ENCODE data around the gene GRIFIN.
A peak's percentile ranks its signal among the peaks of the same experiment; 100 is the strongest.

DNA sequence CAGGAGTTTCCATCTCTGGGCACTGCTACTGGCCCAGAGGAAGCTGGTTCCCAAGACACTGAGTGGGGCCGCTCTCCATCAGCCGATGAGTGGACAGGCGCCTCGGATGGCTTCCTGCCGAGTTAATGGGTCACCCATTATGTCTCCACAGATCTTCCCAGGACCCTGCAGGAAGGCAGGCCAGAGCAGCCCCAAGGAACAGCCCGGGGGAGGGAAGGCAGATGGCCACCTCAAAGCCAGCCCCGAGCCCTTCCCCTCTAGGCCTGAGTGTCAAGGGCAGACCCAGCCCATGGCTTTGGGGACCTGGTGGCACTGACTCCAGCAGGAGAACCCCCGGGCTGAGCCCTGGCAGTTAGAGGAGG lies 40.0 kb upstream of the GRIFIN start:
- TF ChIP-seq CTCF (IDR thresholded peaks at IDR 0.05) (no peak), RAD21 (conservative IDR thresholded peaks at IDR 0.05 in 1 of 2, IDR thresholded peaks at IDR 0.05 in 1 of 2) (no peak), HOXA7 (CRISPR knock-in tag; IDR thresholded peaks at IDR 0.05) (no peak), POLR2A (IDR thresholded peaks at IDR 0.05; ENCODE audit: low read length) (no peak), HEYL (CRISPR knock-in tag; IDR thresholded peaks at IDR 0.05) (no peak), E2F6 (IDR thresholded peaks at IDR 0.05; ENCODE audit: borderline replicate concordance, low read depth) (no peak), ELK1 (IDR thresholded peaks at IDR 0.05; ENCODE audit: low read depth, low read length) (no peak), MAX (IDR thresholded peaks at IDR 0.05) (peak; percentile 41; the same call in 1 of the 2 replicates), NPAS2 (CRISPR knock-in tag; IDR thresholded peaks at IDR 0.05; ENCODE audit: borderline replicate concordance) (no peak), MYC (IDR thresholded peaks at IDR 0.05; ENCODE audit: borderline replicate concordance, low read length) (no peak)

Measured in A549 (cell line).